ENCODE results near the gene KLF1.
"Not testable (repeated sequence)": the region's sequence is repeated elsewhere in the genome, so short reads cannot be mapped to it uniquely, and the experiment has no call there.

KLF1 gene

GRCh38 chr19:12847159-12848139 is 39.6 kb downstream of the KLF1 start:
- Histone ChIP-seq H3K27me3 (peaks cover 31% of the 10 kb centered on the region), H3K9ac (no peak overlapping the region), H3K4me2 (peak overlapping the region; percentile 81), H3K9me3 (no peaks in the 10 kb centered on the region), H3K4me3 (peak overlapping the region; percentile 52), H3K36me3 (no peaks in the 10 kb centered on the region), H3K4me1 (peaks cover 5% of the 10 kb centered on the region; the same call in 1 of the 2 replicates), H3K27ac (no peak overlapping the region), H4K20me1 (no peaks in the 10 kb centered on the region)
- TF ChIP-seq Cebpa-rat (IDR thresholded peaks at IDR 0.05), result no peak

GRCh38 chr19:12846613-12847012 is 40.4 kb downstream of the KLF1 start:
- not testable (repeated sequence) for H3K4me3 ChIP-seq, H3K36me3 ChIP-seq, H3K27ac ChIP-seq, H4K20me1 ChIP-seq, H3K9me3 ChIP-seq, H3K9ac ChIP-seq, H3K4me1 ChIP-seq
- Histone ChIP-seq H3K4me2 (peak overlapping the region; percentile 81; the same call in 1 of the 2 replicates), H3K27me3 (peaks cover 40% of the 10 kb centered on the region)

GRCh38 chr19:12843999-12844732 is 42.8 kb downstream of the KLF1 start:
- Histone ChIP-seq H3K36me3 (no peaks in the 10 kb centered on the region), H3K4me2 (no peak overlapping the region), H3K4me1 (peaks cover 18% of the 10 kb centered on the region), H3K27me3 (peaks cover 64% of the 10 kb centered on the region), H3K4me3 (no peak overlapping the region), H3K27ac (no peak overlapping the region), H3K9me3 (no peaks in the 10 kb centered on the region), H4K20me1 (peaks cover 26% of the 10 kb centered on the region), H3K9ac (no peak overlapping the region)
- TF ChIP-seq Cebpa-rat (IDR thresholded peaks at IDR 0.05), result no peak

GRCh38 chr19:12843328-12843727 is 43.7 kb downstream of the KLF1 start:
- Histone ChIP-seq H3K27ac (no peak overlapping the region), H3K4me2 (no peak overlapping the region), H4K20me1 (peaks cover 26% of the 10 kb centered on the region), H3K36me3 (no peaks in the 10 kb centered on the region), H3K9me3 (no peaks in the 10 kb centered on the region), H3K4me1 (peaks cover 26% of the 10 kb centered on the region), H3K4me3 (no peak overlapping the region), H3K27me3 (peaks cover 73% of the 10 kb centered on the region), H3K9ac (no peak overlapping the region)
- TF ChIP-seq Cebpa-rat (IDR thresholded peaks at IDR 0.05), result no peak

- Histone ChIP-seq H3K27me3 (peaks cover 81% of the 10 kb centered on the region), H3K4me1 (peaks cover 31% of the 10 kb centered on the region)
Measured at GRCh38 chr19:12842511-12842910, 44.5 kb downstream of the KLF1 start.

GRCh38 chr19:12841094-12841493 is 45.9 kb downstream of the KLF1 start:
- Histone ChIP-seq H3K9ac (no peak overlapping the region), H3K27ac (no peak overlapping the region), H3K4me3 (peak overlapping the region; percentile 28; the same call in 1 of the 2 replicates), H3K36me3 (no peaks in the 10 kb centered on the region), H3K9me3 (no peaks in the 10 kb centered on the region), H3K4me1 (peaks cover 30% of the 10 kb centered on the region), H3K27me3 (peaks cover 81% of the 10 kb centered on the region), H4K20me1 (peaks cover 44% of the 10 kb centered on the region), H3K4me2 (peak overlapping the region; percentile 66)
- TF ChIP-seq Cebpa-rat (IDR thresholded peaks at IDR 0.05), result no peak

More at GRCh38 chr19:12842511-12842910, 44.5 kb downstream of the KLF1 start:
- peaks cover 32% of the 10 kb centered on the region for H4K20me1 ChIP-seq
- no peaks in the 10 kb centered on the region for H3K9me3 ChIP-seq
- no peak for TF ChIP-seq Cebpa-rat (IDR thresholded peaks at IDR 0.05)
- no peak overlapping the region for H3K4me3 ChIP-seq
- H3K9ac ChIP-seq, result no peak overlapping the region
- H3K36me3 ChIP-seq, result no peaks in the 10 kb centered on the region
- H3K4me2 ChIP-seq, result no peak overlapping the region
- no peak overlapping the region for H3K27ac ChIP-seq

- Histone ChIP-seq H3K4me2 (peak overlapping the region; percentile 66), H3K36me3 (no peaks in the 10 kb centered on the region), H3K4me1 (peaks cover 36% of the 10 kb centered on the region), H3K4me3 (peak overlapping the region; percentile 28; the same call in 1 of the 2 replicates), H4K20me1 (peaks cover 48% of the 10 kb centered on the region), H3K9me3 (no peaks in the 10 kb centered on the region), H3K9ac (no peak overlapping the region), H3K27ac (no peak overlapping the region), H3K27me3 (peaks cover 81% of the 10 kb centered on the region)
- TF ChIP-seq Cebpa-rat (IDR thresholded peaks at IDR 0.05), result no peak
Measured at GRCh38 chr19:12840091-12841079, 46.6 kb downstream of the KLF1 start.

- TF ChIP-seq Cebpa-rat (IDR thresholded peaks at IDR 0.05), result no peak
- Histone ChIP-seq H3K9ac (no peak overlapping the region), H3K27me3 (peaks cover 89% of the 10 kb centered on the region), H3K4me3 (peak overlapping the region; percentile 66), H3K36me3 (no peaks in the 10 kb centered on the region), H3K4me1 (peaks cover 47% of the 10 kb centered on the region), H3K9me3 (no peaks in the 10 kb centered on the region), H3K4me2 (peak overlapping the region; percentile 83), H3K27ac (no peak overlapping the region), H4K20me1 (peaks cover 59% of the 10 kb centered on the region)
Measured at GRCh38 chr19:12838886-12839756, 47.9 kb downstream of the KLF1 start.

All from BLaER1 (cell line).